GM19351 (cell line): ENCODE data around the gene SLC6A20.

Experiments
- ATAC-seq: cut with Tn5 transposase; IDR thresholded peaks from one replicate; pipeline ENCODE4 v1.9.1; 2021; ENCODE audit warnings: mild to moderate bottlenecking, moderate library complexity; ENCODE audit not compliant: unreplicated experiment

Gene SLC6A20

GRCh38 chr3:45802146-45802545, 5.8 kb upstream of the SLC6A20 start:
- ATAC-seq = no peak

- ATAC-seq = no peak
Observed at GRCh38 chr3:45800611-45801010, 4.3 kb upstream of the SLC6A20 start.

GRCh38 chr3:45799586-45799985, 3.2 kb upstream of the SLC6A20 start:
- no peak for ATAC-seq

GRCh38 chr3:45798034-45798433, 1.7 kb upstream of the SLC6A20 start:
- no peak for ATAC-seq

- ATAC-seq = no peak
Observed at GRCh38 chr3:45796902-45797637, 734 bp upstream of the SLC6A20 start.

GRCh38 chr3:45795509-45795881, 841 bp downstream of the SLC6A20 start:
- no peak for ATAC-seq

GRCh38 chr3:45794660-45795059, 1.7 kb downstream of the SLC6A20 start:
- ATAC-seq = no peak

- ATAC-seq = no peak
Observed at GRCh38 chr3:45794177-45794560, 2.2 kb downstream of the SLC6A20 start.

- no peak for ATAC-seq
Observed at GRCh38 chr3:45793482-45794176, 2.7 kb downstream of the SLC6A20 start.

GRCh38 chr3:45792516-45793172, 3.7 kb downstream of the SLC6A20 start:
- no peak for ATAC-seq

- ATAC-seq = no peak
Observed at GRCh38 chr3:45792036-45792435, 4.3 kb downstream of the SLC6A20 start.

- no peak for ATAC-seq
Observed at GRCh38 chr3:45790596-45790995, 5.7 kb downstream of the SLC6A20 start.

GRCh38 chr3:45789235-45789812, 7.0 kb downstream of the SLC6A20 start:
- ATAC-seq = no peak

- ATAC-seq = no peak
Observed at GRCh38 chr3:45787551-45787950, 8.8 kb downstream of the SLC6A20 start.

- ATAC-seq = no peak
Observed at GRCh38 chr3:45786801-45787495, 9.4 kb downstream of the SLC6A20 start.

- ATAC-seq = no peak
Observed at GRCh38 chr3:45785605-45786150, 10.7 kb downstream of the SLC6A20 start.

- no peak for ATAC-seq
Observed at GRCh38 chr3:45783667-45784066, 12.7 kb downstream of the SLC6A20 start.

- ATAC-seq = no peak
Observed at GRCh38 chr3:45782381-45782780, 14.0 kb downstream of the SLC6A20 start.

GRCh38 chr3:45781841-45782240, 14.5 kb downstream of the SLC6A20 start:
- no peak for ATAC-seq

GRCh38 chr3:45781271-45781670, 15.1 kb downstream of the SLC6A20 start:
- ATAC-seq = no peak
